ENCODE measurements around the gene NRXN3. TPM values are rescaled to one million over a fixed set of nuclear protein-coding genes. Genes with fewer than 3 reads are reported as not detected.
"Not testable (repeated sequence)": the region's sequence is repeated elsewhere in the genome, so short reads cannot be mapped to it uniquely, and the experiment has no call there.

The NRXN3 gene
- total RNA-seq, 1 donor = 0.27 TPM

- DNase-seq (ENCODE audit: low read depth in 2 of 3, low spot score in 2 of 3) = no peak
Observed at GRCh38 chr14:78972440-78972839, 802.3 kb downstream of the NRXN3 start.

- DNase-seq (ENCODE audit: low read depth in 2 of 3, low spot score in 2 of 3) = no peak
Observed at GRCh38 chr14:78974691-78975090, 804.5 kb downstream of the NRXN3 start.

- DNase-seq (ENCODE audit: low read depth in 2 of 3, low spot score in 2 of 3) = no peak
Observed at GRCh38 chr14:78975734-78976133, 805.6 kb downstream of the NRXN3 start.

- DNase-seq (ENCODE audit: low read depth in 2 of 3, low spot score in 2 of 3) = no peak
Observed at GRCh38 chr14:78978896-78979295, 808.7 kb downstream of the NRXN3 start.

- DNase-seq (ENCODE audit: low read depth in 2 of 3, low spot score in 2 of 3) = no peak
Observed at GRCh38 chr14:78982551-78982950, 812.4 kb downstream of the NRXN3 start.

- no peak for DNase-seq (ENCODE audit: low read depth in 2 of 3, low spot score in 2 of 3)
Observed at GRCh38 chr14:78983126-78983525, 813.0 kb downstream of the NRXN3 start.

GRCh38 chr14:78985668-78986381 is 815.7 kb downstream of the NRXN3 start:
- DNase-seq (ENCODE audit: low read depth in 2 of 3, low spot score in 2 of 3) = no peak

- DNase-seq (ENCODE audit: low read depth in 2 of 3, low spot score in 2 of 3) = no peak
Observed at GRCh38 chr14:78986989-78987388, 816.8 kb downstream of the NRXN3 start.

- DNase-seq (ENCODE audit: low read depth in 2 of 3, low spot score in 2 of 3) = no peak
Observed at GRCh38 chr14:78989221-78989620, 819.0 kb downstream of the NRXN3 start.

GRCh38 chr14:78992867-78993266 is 822.7 kb downstream of the NRXN3 start:
- no peak for DNase-seq (ENCODE audit: low read depth in 2 of 3, low spot score in 2 of 3)

- DNase-seq (ENCODE audit: low read depth in 2 of 3, low spot score in 2 of 3) = no peak
Observed at GRCh38 chr14:78997811-78998210, 827.6 kb downstream of the NRXN3 start.

- DNase-seq (ENCODE audit: low read depth in 2 of 3, low spot score in 2 of 3) = no peak
Observed at GRCh38 chr14:79009286-79009685, 839.1 kb downstream of the NRXN3 start.

GRCh38 chr14:79011091-79011919 is 841.1 kb downstream of the NRXN3 start:
- peak in 2 of 3 donors; percentile 39 to 54 for DNase-seq (ENCODE audit: low read depth in 2 of 3, low spot score in 2 of 3)

- no peak for DNase-seq (ENCODE audit: low read depth in 2 of 3, low spot score in 2 of 3)
Observed at GRCh38 chr14:79011920-79012204, 841.7 kb downstream of the NRXN3 start.

GRCh38 chr14:79016828-79017505 is 846.8 kb downstream of the NRXN3 start:
- no peak for DNase-seq (ENCODE audit: low read depth in 2 of 3, low spot score in 2 of 3)

GRCh38 chr14:79017561-79017960 is 847.4 kb downstream of the NRXN3 start:
- no peak for DNase-seq (ENCODE audit: low read depth in 2 of 3, low spot score in 2 of 3)

- no peak for DNase-seq (ENCODE audit: low read depth in 2 of 3, low spot score in 2 of 3)
Observed at GRCh38 chr14:79018836-79019235, 848.7 kb downstream of the NRXN3 start.

GRCh38 chr14:79019898-79020297 is 849.7 kb downstream of the NRXN3 start:
- DNase-seq (ENCODE audit: low read depth in 2 of 3, low spot score in 2 of 3) = not testable (repeated sequence)

- DNase-seq (ENCODE audit: low read depth in 2 of 3, low spot score in 2 of 3) = no peak
Observed at GRCh38 chr14:79021766-79022165, 851.6 kb downstream of the NRXN3 start.

GRCh38 chr14:79027138-79027537 is 857.0 kb downstream of the NRXN3 start:
- DNase-seq (ENCODE audit: low read depth in 2 of 3, low spot score in 2 of 3) = no peak

GRCh38 chr14:79028281-79028680 is 858.1 kb downstream of the NRXN3 start:
- peak in 2 of 3 donors; percentile 67 to 93 for DNase-seq (ENCODE audit: low read depth in 2 of 3, low spot score in 2 of 3)

GRCh38 chr14:79036441-79036840 is 866.3 kb downstream of the NRXN3 start:
- peak in 2 of 3 donors; percentile 18 to 23 for DNase-seq (ENCODE audit: low read depth in 2 of 3, low spot score in 2 of 3)
